22Rv1 (cell line): ENCODE results near the gene TMEM43.

Experiments used
- H3K27ac ChIP-seq: fragments of 450-650 bp; 2 replicates; pipeline ENCODE4 v1.5.1; 2017
- CTCF ChIP-seq: fragments of 450-650 bp; IDR thresholded peaks from 2 replicates; pipeline ENCODE4 v1.5.1; 2017; ENCODE audit warnings: mild to moderate bottlenecking
- ZFX ChIP-seq: fragments of 450-650 bp; IDR thresholded peaks from 2 replicates; pipeline ENCODE4 v1.6.1; 2017; ENCODE audit warnings: antibody characterized with exemption, borderline replicate concordance

TMEM43 gene

GRCh38 chr3:14151471-14152083, 26.7 kb downstream of the TMEM43 start:
- no peak overlapping the region for H3K27ac ChIP-seq
- TF ChIP-seq ZFX = no peak
- TF ChIP-seq CTCF = no peak

- H3K27ac ChIP-seq = no peak overlapping the region
- TF ChIP-seq ZFX (no peak), CTCF (peak; percentile 24)
Measured at GRCh38 chr3:14152233-14152962, 27.5 kb downstream of the TMEM43 start.

GRCh38 chr3:14152963-14153355, 28.1 kb downstream of the TMEM43 start:
- H3K27ac ChIP-seq = no peak overlapping the region
- TF ChIP-seq CTCF (peak; percentile 0; the same call in 1 of the 2 replicates), ZFX (no peak)

- H3K27ac ChIP-seq = no peak overlapping the region
- TF ChIP-seq CTCF = no peak
Measured at GRCh38 chr3:14153663-14154062, 28.8 kb downstream of the TMEM43 start.

GRCh38 chr3:14154276-14154675, 29.4 kb downstream of the TMEM43 start:
- TF ChIP-seq ZFX (no peak), CTCF (no peak)

GRCh38 chr3:14154895-14155440, 30.1 kb downstream of the TMEM43 start:
- TF ChIP-seq ZFX (no peak), CTCF (no peak)
- H3K27ac ChIP-seq = no peak overlapping the region

More at GRCh38 chr3:14154276-14154675, 29.4 kb downstream of the TMEM43 start:
- no peak overlapping the region for H3K27ac ChIP-seq

GRCh38 chr3:14156201-14156600, 31.3 kb downstream of the TMEM43 start:
- TF ChIP-seq CTCF (no peak), ZFX (no peak)
- H3K27ac ChIP-seq = no peak overlapping the region
